ENCODE data around the gene PLXNA4. TPM values are rescaled to one million over a fixed set of nuclear protein-coding genes. Genes with fewer than 3 reads are reported as not detected.

PLXNA4 gene
- total RNA-seq, 2 donors from 2014 or later, result 24.0 to 42.7 TPM

- no peaks in the 10 kb centered on the region for H3K9me3 ChIP-seq (ENCODE audit: control insufficient read depth, low read length)
- H3K36me3 ChIP-seq (ENCODE audit: control insufficient read depth, insufficient read depth, low read length), result no peaks in the 10 kb centered on the region
- H3K4me1 ChIP-seq (ENCODE audit: control insufficient read depth, insufficient read depth, low read length), result no peaks in the 10 kb centered on the region
- H3K27me3 ChIP-seq (ENCODE audit: control insufficient read depth, insufficient read depth, low read length, poor library complexity, severe bottlenecking), result no peaks in the 10 kb centered on the region
- no peak for DNase-seq
- H3K9ac ChIP-seq (ENCODE audit: extremely low read depth, low read length, poor library complexity, severe bottlenecking), result no peak overlapping the region
- no peak for TF ChIP-seq CTCF (conservative IDR thresholded peaks at IDR 0.05)
- Mint-ChIP-seq H3K9me3 (no peaks in the 10 kb centered on the region), H3K27ac (no peak overlapping the region), H3K4me3 (no peak overlapping the region), H3K36me3 (ENCODE audit: low read depth) (no peaks in the 10 kb centered on the region), H3K27me3 (ENCODE audit: insufficient read depth) (peaks cover 4% of the 10 kb centered on the region), H3K4me1 (no peaks in the 10 kb centered on the region)
- no peak overlapping the region for H3K27ac ChIP-seq (ENCODE audit: low read depth, low read length)
- H3K4me3 ChIP-seq (ENCODE audit: low read length), result no peak overlapping the region
- 91% methylated on average over 11 to 13 of the region's 13 CpGs for WGBS, 2 experiments (ENCODE audit: insufficient coverage in 1 of 2, insufficient read length in 1 of 2)
These were observed 248.1 kb downstream of the PLXNA4 start for GRCh38 chr7:132328047-132328620.

GRCh38 chr7:132326878-132327589, 249.2 kb downstream of the PLXNA4 start:
- no peaks in the 10 kb centered on the region for H3K4me1 ChIP-seq (ENCODE audit: control insufficient read depth, insufficient read depth, low read length)
- H3K36me3 ChIP-seq (ENCODE audit: control insufficient read depth, insufficient read depth, low read length), result no peaks in the 10 kb centered on the region
- no peaks in the 10 kb centered on the region for H3K9me3 ChIP-seq (ENCODE audit: control insufficient read depth, low read length)
- no peak overlapping the region for H3K27ac ChIP-seq (ENCODE audit: low read depth, low read length)
- TF ChIP-seq CTCF (conservative IDR thresholded peaks at IDR 0.05), result no peak
- no peaks in the 10 kb centered on the region for H3K36me3 Mint-ChIP-seq (ENCODE audit: low read depth)
- no peak for DNase-seq
- no peak overlapping the region for H3K4me3 ChIP-seq (ENCODE audit: low read length)
- H3K27ac Mint-ChIP-seq, result no peak overlapping the region
- no peak overlapping the region for H3K9ac ChIP-seq (ENCODE audit: extremely low read depth, low read length, poor library complexity, severe bottlenecking)
- H3K9me3 Mint-ChIP-seq, result no peaks in the 10 kb centered on the region
- 91 to 100% methylated on average over 1 of the region's 1 CpG for WGBS, 2 experiments (ENCODE audit: insufficient coverage in 1 of 2, insufficient read length in 1 of 2)
- peaks cover 4% of the 10 kb centered on the region for H3K27me3 Mint-ChIP-seq (ENCODE audit: insufficient read depth)
- H3K27me3 ChIP-seq (ENCODE audit: control insufficient read depth, insufficient read depth, low read length, poor library complexity, severe bottlenecking), result no peaks in the 10 kb centered on the region
- H3K4me1 Mint-ChIP-seq, result no peaks in the 10 kb centered on the region
- no peak overlapping the region for H3K4me3 Mint-ChIP-seq

DNA sequence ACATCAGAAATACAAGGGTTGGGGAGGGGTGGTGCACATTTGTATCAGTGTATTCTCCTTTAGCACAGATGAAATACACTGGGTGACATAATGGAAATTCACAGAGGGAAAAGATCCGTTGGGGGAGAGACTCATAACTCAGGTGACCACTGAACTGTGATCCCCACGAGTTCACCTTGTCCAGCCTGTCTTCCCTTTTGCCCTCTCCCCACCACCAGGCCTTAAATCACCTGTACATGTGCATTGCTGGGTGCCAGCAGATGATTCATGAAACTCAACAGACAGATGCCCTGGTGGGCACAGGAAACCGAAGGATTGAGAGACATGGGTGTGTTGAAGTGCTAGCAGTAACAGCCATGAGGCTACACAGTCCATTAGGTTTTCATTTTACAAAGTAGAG, 253.3 kb downstream of the PLXNA4 start:
- H3K9me3 ChIP-seq (ENCODE audit: control insufficient read depth, low read length), result no peaks in the 10 kb centered on the region
- peaks cover 7% of the 10 kb centered on the region for H3K4me1 Mint-ChIP-seq
- WGBS, 2 experiments (ENCODE audit: insufficient coverage in 1 of 2, insufficient read length in 1 of 2), result 62 to 63% methylated on average over 3 of the region's 3 CpGs
- DNase-seq, result no peak
- no peaks in the 10 kb centered on the region for H3K36me3 ChIP-seq (ENCODE audit: control insufficient read depth, insufficient read depth, low read length)
- H3K4me3 ChIP-seq (ENCODE audit: low read length), result no peak overlapping the region
- H3K27ac Mint-ChIP-seq, result no peak overlapping the region
- no peak overlapping the region for H3K9ac ChIP-seq (ENCODE audit: extremely low read depth, low read length, poor library complexity, severe bottlenecking)
- peaks cover 22% of the 10 kb centered on the region for H3K27me3 Mint-ChIP-seq (ENCODE audit: insufficient read depth)
- H3K4me3 Mint-ChIP-seq, result no peak overlapping the region
- H3K4me1 ChIP-seq (ENCODE audit: control insufficient read depth, insufficient read depth, low read length), result no peaks in the 10 kb centered on the region
- no peak overlapping the region for H3K27ac ChIP-seq (ENCODE audit: low read depth, low read length)
- H3K27me3 ChIP-seq (ENCODE audit: control insufficient read depth, insufficient read depth, low read length, poor library complexity, severe bottlenecking), result no peaks in the 10 kb centered on the region
- H3K36me3 Mint-ChIP-seq (ENCODE audit: low read depth), result no peaks in the 10 kb centered on the region
- H3K9me3 Mint-ChIP-seq, result no peaks in the 10 kb centered on the region
- TF ChIP-seq CTCF (conservative IDR thresholded peaks at IDR 0.05), result no peak

Data from endodermal cell (in vitro differentiated cells).